Erythroblast (primary cell): Measurements from ENCODE around the gene TPRA1.

ENCODE experiments used
- GATA1 ChIP-seq: IDR thresholded peaks from 2 replicates; pipeline ENCODE4 v1.6.1; 2011; ENCODE audit warnings: low read depth, mild to moderate bottlenecking, control low read depth, low read length, moderate library complexity
- POLR2A ChIP-seq: IDR thresholded peaks from 2 replicates; pipeline ENCODE4 v1.6.1; 2011; ENCODE audit warnings: mild to moderate bottlenecking, low read length

GRCh38 chr3:127622031-127622430 is 31.5 kb upstream of the TPRA1 start:
- no peak for TF ChIP-seq POLR2A
- no peak for TF ChIP-seq GATA1
